Spleen (tissue), 7 donors: ENCODE measurements around the gene CBX2.

Experiments used
- POLR2A ChIP-seq, 3 donors: fragments of 450-650 bp; IDR thresholded peaks; one replicate each; pipeline ENCODE4 v1.5.1; 2017; ENCODE audit warnings: antibody characterized with exemption in 3 of 3, mild to moderate bottlenecking in 1 of 3
- POLR2AphosphoS5 ChIP-seq, 3 donors: sonication (generic); formaldehyde crosslinking; IDR thresholded peaks; one replicate each; pipeline ENCODE4 v1.5.1; 2017; ENCODE audit warnings: antibody characterized with exemption in 3 of 3
- TF ChIP-seq, protein P1 (sequence below), 11 experiments: fragments of 200-600 bp in 7 of 11; fragments of 450-650 bp in 4 of 11; sonication (generic) in 4 of 11; IDR thresholded peaks in 8 of 11; conservative IDR thresholded peaks in 3 of 11; 1 replicate in 7 of 11; 2 replicates in 4 of 11; pipeline versions ENCODE4 v1.4.0 to v1.8.0; 2016 to 2021; ENCODE audit warnings: antibody characterized with exemption in 11 of 11, inconsistent platforms in 4 of 11, mild to moderate bottlenecking in 1 of 11
- donor health status: DM: no; HTN: no; CAD: no; lungs with moderate emphysema.
- donor health status: DM: no; HTN: no; CAD: no.
- donor health status: DM: no; HTN: no; CAD: no.

- TF ChIP-seq POLR2A (IDR thresholded peaks at IDR 0.05) (no peak), POLR2AphosphoS5 (IDR thresholded peaks at IDR 0.05) (no peak)
- TF ChIP-seq, protein P1, sequence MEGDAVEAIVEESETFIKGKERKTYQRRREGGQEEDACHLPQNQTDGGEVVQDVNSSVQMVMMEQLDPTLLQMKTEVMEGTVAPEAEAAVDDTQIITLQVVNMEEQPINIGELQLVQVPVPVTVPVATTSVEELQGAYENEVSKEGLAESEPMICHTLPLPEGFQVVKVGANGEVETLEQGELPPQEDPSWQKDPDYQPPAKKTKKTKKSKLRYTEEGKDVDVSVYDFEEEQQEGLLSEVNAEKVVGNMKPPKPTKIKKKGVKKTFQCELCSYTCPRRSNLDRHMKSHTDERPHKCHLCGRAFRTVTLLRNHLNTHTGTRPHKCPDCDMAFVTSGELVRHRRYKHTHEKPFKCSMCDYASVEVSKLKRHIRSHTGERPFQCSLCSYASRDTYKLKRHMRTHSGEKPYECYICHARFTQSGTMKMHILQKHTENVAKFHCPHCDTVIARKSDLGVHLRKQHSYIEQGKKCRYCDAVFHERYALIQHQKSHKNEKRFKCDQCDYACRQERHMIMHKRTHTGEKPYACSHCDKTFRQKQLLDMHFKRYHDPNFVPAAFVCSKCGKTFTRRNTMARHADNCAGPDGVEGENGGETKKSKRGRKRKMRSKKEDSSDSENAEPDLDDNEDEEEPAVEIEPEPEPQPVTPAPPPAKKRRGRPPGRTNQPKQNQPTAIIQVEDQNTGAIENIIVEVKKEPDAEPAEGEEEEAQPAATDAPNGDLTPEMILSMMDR (IDR thresholded peaks at IDR 0.05 in 8 of 11, conservative IDR thresholded peaks at IDR 0.05 in 3 of 11): no peak
These were observed 13.1 kb downstream of the CBX2 start for GRCh38 chr17:79790805-79791734.
